Measurements from ENCODE around the gene SYT13. TPM values are rescaled to one million over a fixed set of nuclear protein-coding genes. Genes with fewer than 3 reads are reported as not detected.
A peak's percentile ranks its signal among the peaks of the same experiment; 100 is the strongest.

SYT13 gene
- total and polyA plus RNA-seq, 7 experiments from 2014 or later = not detected

DNA sequence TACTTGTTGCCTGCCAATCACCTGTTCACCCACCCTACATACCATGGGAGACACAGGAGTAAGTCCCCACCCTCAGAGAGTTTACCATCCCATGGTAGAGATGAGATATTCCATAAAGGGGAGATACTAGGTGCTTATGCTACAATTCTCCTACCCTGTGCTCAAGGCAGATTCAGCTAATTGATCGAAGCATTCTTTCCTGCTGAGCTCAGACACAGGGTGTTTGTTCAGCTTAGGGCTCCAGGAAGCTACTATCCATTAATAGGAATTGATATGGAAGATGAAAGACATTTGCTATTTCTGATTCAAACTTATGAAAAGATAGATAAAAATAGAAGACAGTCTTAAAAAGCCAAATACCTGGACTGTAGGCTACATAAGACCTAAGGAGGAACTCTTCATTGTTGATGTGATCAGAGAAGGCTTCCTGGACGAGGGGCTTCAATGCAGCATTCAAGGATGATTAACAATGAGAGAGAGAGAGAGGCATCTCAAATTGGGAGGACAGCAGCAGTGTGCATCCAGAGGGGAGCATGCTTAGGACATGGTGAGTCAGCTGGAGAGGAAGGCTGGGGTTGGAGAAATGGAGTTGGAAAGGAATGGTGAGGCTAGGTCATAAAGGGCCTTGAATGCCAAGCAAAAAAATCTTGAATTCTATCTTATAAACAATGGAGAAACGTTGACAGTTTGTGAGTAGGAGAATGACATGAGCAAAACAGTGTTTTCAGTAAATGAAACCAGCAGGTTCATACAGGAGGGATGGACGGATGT lies 15.0 kb downstream of the SYT13 start:
- no peaks in the 10 kb centered on the region for H3K36me3 ChIP-seq (ENCODE audit: control insufficient read depth in 2 of 3, insufficient read depth in 3 of 3, low read length in 3 of 3)
- H3K4me3 ChIP-seq (ENCODE audit: low read length) = no peak overlapping the region
- Mint-ChIP-seq H3K27ac (no peak overlapping the region), H3K36me3 (peaks cover 0 to 6% (median 0%) of the 10 kb centered on the region in 5 donors), H3K9me3 (peaks cover 0 to 6% (median 3%) of the 10 kb centered on the region in 11 donors), H3K4me1 (peaks cover 0 to 2% (median 0%) of the 10 kb centered on the region in 7 donors), H3K4me3 (no peak overlapping the region), H3K27me3 (peaks cover 26 to 68% (median 51%) of the 10 kb centered on the region in 5 donors)
- DNase-seq = no peak
- intact Hi-C loops (cut with micrococcal nuclease) = no loop called here
- H3K9me3 ChIP-seq (ENCODE audit: control insufficient read depth in 2 of 3, low read length in 3 of 3) = no peaks in the 10 kb centered on the region
- ATAC-seq = no peak
- CTCF ChIA-PET = no interaction called here
- H3K27ac ChIP-seq (ENCODE audit: low read depth, low read length) = no peak overlapping the region
- H3K27me3 ChIP-seq (ENCODE audit: control insufficient read depth in 2 of 2, insufficient read depth in 2 of 2, low read length in 2 of 2) = peaks cover 0 to 5% of the 10 kb centered on the region in 2 donors
- no peaks in the 10 kb centered on the region for H3K4me1 ChIP-seq (ENCODE audit: control insufficient read depth in 2 of 2, insufficient read depth in 2 of 2, low read length in 2 of 2)
- POLR2A ChIA-PET = no interaction called here

DNA sequence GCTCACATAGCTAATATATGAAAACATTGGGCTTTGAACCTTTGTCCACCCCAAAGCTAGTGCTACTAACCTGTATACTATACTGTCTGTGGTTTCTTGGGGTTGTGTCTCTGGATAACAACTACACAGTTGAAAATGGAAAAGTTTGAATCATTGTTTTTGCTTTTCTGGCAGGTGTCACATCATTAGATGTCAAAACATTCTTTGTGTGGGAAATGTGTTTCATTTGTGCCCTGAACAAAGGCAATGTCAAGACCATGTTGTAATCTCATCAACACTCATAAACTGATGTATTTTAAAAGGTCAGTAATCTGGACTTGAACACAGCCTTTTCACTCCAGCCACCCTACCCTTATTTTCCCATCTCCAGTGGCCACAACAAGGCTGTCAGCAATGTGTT lies 16.5 kb downstream of the SYT13 start:
- Histone ChIP-seq H3K4me1 (ENCODE audit: control insufficient read depth in 2 of 2, insufficient read depth in 2 of 2, low read length in 2 of 2) (no peaks in the 10 kb centered on the region), H3K4me3 (ENCODE audit: low read length) (no peak overlapping the region), H3K27ac (ENCODE audit: low read depth, low read length) (no peak overlapping the region), H3K9me3 (ENCODE audit: control insufficient read depth in 2 of 3, low read length in 3 of 3) (no peaks in the 10 kb centered on the region), H3K36me3 (ENCODE audit: control insufficient read depth in 2 of 3, insufficient read depth in 3 of 3, low read length in 3 of 3) (no peaks in the 10 kb centered on the region), H3K27me3 (ENCODE audit: control insufficient read depth in 2 of 2, insufficient read depth in 2 of 2, low read length in 2 of 2) (peaks cover 0 to 5% of the 10 kb centered on the region in 2 donors)
- POLR2A ChIA-PET = no interaction called here
- CTCF ChIA-PET = no interaction called here
- Mint-ChIP-seq H3K27ac (no peak overlapping the region), H3K27me3 (peaks cover 32 to 66% (median 51%) of the 10 kb centered on the region in 5 donors), H3K36me3 (peaks cover 0 to 6% (median 0%) of the 10 kb centered on the region in 5 donors), H3K4me3 (no peak overlapping the region), H3K9me3 (peaks cover 0 to 6% (median 2%) of the 10 kb centered on the region in 11 donors), H3K4me1 (no peaks in the 10 kb centered on the region)
- ATAC-seq (no peak), DNase-seq (no peak)
- intact Hi-C loops (cut with micrococcal nuclease) = no loop called here

DNA sequence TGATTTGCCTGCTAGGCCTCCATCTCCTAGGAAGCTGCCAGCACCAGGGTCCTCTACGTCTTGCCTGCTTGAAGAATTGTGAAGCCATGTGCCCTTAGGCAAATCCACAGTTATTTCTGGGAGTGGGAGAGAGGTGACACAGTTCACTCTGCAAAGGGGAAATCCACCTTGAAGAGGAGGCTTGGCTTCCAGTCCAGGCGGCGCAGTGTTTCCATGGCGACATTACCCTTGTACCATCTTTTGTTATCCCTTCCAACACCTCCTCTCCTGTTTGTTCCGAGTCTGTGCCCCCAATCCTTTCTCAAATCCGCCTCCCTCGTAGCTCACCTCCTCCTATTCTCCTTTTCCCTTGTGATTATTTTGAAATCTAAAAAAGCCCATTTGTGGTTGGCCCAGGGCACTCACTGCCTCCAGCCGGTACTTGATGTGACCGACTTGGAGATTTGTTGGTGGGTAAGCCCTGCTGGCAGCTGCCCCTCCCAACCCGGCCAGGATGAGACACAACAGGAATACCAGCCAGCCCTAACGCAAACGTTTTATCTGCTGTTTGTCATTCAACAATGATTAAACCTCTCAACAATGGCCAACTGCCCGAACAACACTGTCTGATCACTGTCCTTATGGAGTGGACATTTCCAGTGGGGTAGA lies 18.4 kb downstream of the SYT13 start:
- intact Hi-C loops (cut with micrococcal nuclease) = no loop called here
- Mint-ChIP-seq H3K27ac (no peak overlapping the region), H3K9me3 (peaks cover 0 to 6% (median 2%) of the 10 kb centered on the region in 11 donors), H3K36me3 (peaks cover 0 to 6% (median 0%) of the 10 kb centered on the region in 5 donors), H3K27me3 (peaks cover 28 to 61% (median 47%) of the 10 kb centered on the region in 5 donors), H3K4me3 (no peak overlapping the region), H3K4me1 (no peaks in the 10 kb centered on the region)
- Histone ChIP-seq H3K4me3 (ENCODE audit: low read length) (no peak overlapping the region), H3K27ac (ENCODE audit: low read depth, low read length) (no peak overlapping the region), H3K27me3 (ENCODE audit: control insufficient read depth in 2 of 2, insufficient read depth in 2 of 2, low read length in 2 of 2) (peaks cover 0 to 5% of the 10 kb centered on the region in 2 donors), H3K4me1 (ENCODE audit: control insufficient read depth in 2 of 2, insufficient read depth in 2 of 2, low read length in 2 of 2) (no peaks in the 10 kb centered on the region), H3K36me3 (ENCODE audit: control insufficient read depth in 2 of 3, insufficient read depth in 3 of 3, low read length in 3 of 3) (no peaks in the 10 kb centered on the region), H3K9me3 (ENCODE audit: control insufficient read depth in 2 of 3, low read length in 3 of 3) (no peaks in the 10 kb centered on the region)
- ChIA-PET POLR2A (no interaction called here), CTCF (interaction anchor here (0.6 kb wide), 1 partner anchor 10 kb away, joined by 4 read pairs; no protein-coding TSS in a partner anchor)
- DNase-seq (no peak), ATAC-seq (no peak)

DNA sequence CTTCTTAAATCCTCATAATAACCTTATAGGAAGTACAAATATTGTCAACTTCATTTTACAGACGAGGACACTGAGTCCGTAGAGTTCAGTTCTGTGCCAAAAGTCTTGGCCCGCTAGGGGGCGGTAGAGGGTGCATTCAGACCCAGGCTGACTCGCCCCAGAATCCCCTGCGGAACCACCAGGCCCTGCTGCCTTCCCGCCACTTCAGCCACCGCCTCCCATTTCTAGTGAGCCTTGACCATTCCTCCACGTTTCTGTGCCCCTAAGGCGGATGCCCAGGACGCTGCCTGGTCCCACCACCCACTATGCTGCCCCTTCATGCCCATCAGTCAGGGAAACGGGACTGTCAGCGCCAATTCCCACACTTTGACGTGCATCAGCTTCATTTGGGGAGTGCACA lies 19.1 kb downstream of the SYT13 start:
- intact Hi-C loops (cut with micrococcal nuclease) = no loop called here
- Mint-ChIP-seq H3K27me3 (peaks cover 26 to 57% (median 48%) of the 10 kb centered on the region in 5 donors), H3K4me3 (no peak overlapping the region), H3K9me3 (peaks cover 0 to 6% (median 2%) of the 10 kb centered on the region in 11 donors), H3K4me1 (no peaks in the 10 kb centered on the region), H3K36me3 (peaks cover 0 to 6% (median 0%) of the 10 kb centered on the region in 5 donors), H3K27ac (no peak overlapping the region)
- no peaks in the 10 kb centered on the region for H3K9me3 ChIP-seq (ENCODE audit: control insufficient read depth in 2 of 3, low read length in 3 of 3)
- ATAC-seq (no peak), DNase-seq (peak in 1 of 9 donors; percentile 24)
- peaks cover 0 to 5% of the 10 kb centered on the region in 2 donors for H3K27me3 ChIP-seq (ENCODE audit: control insufficient read depth in 2 of 2, insufficient read depth in 2 of 2, low read length in 2 of 2)
- CTCF ChIA-PET = interaction anchor here (0.6 kb wide), 1 partner anchor 11 kb away, joined by 4 read pairs; no protein-coding TSS in a partner anchor
- POLR2A ChIA-PET = no interaction called here
- H3K4me1 ChIP-seq (ENCODE audit: control insufficient read depth in 2 of 2, insufficient read depth in 2 of 2, low read length in 2 of 2) = no peaks in the 10 kb centered on the region
- no peak overlapping the region for H3K4me3 ChIP-seq (ENCODE audit: low read length)
- no peaks in the 10 kb centered on the region for H3K36me3 ChIP-seq (ENCODE audit: control insufficient read depth in 2 of 3, insufficient read depth in 3 of 3, low read length in 3 of 3)
- H3K27ac ChIP-seq (ENCODE audit: low read depth, low read length) = no peak overlapping the region

DNA sequence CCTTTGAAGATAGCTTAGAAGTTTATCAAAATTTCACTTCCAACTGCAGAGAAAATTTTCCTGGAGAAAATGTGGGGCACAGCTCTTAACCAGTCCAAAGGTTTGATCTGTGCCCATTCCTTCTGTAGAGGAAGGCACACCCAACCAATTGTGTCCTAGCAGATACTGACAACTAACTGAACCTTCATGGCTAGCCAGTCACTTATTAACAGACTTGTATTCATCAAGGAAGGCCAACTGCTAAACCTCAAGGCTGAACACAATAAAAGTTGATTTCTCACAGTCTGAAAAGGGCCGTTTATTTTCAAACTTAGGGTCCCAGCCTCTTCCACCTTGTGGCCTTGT lies 19.5 kb downstream of the SYT13 start:
- Mint-ChIP-seq H3K27me3 (peaks cover 24 to 55% (median 45%) of the 10 kb centered on the region in 5 donors), H3K4me1 (no peaks in the 10 kb centered on the region), H3K9me3 (peaks cover 0 to 6% (median 2%) of the 10 kb centered on the region in 11 donors), H3K36me3 (peaks cover 0 to 6% (median 0%) of the 10 kb centered on the region in 5 donors), H3K27ac (no peak overlapping the region), H3K4me3 (no peak overlapping the region)
- Histone ChIP-seq H3K4me3 (ENCODE audit: low read length) (no peak overlapping the region), H3K27me3 (ENCODE audit: control insufficient read depth in 2 of 2, insufficient read depth in 2 of 2, low read length in 2 of 2) (peaks cover 0 to 5% of the 10 kb centered on the region in 2 donors), H3K4me1 (ENCODE audit: control insufficient read depth in 2 of 2, insufficient read depth in 2 of 2, low read length in 2 of 2) (no peaks in the 10 kb centered on the region), H3K27ac (ENCODE audit: low read depth, low read length) (no peak overlapping the region), H3K36me3 (ENCODE audit: control insufficient read depth in 2 of 3, insufficient read depth in 3 of 3, low read length in 3 of 3) (no peaks in the 10 kb centered on the region), H3K9me3 (ENCODE audit: control insufficient read depth in 2 of 3, low read length in 3 of 3) (no peaks in the 10 kb centered on the region)
- intact Hi-C loops (cut with micrococcal nuclease) = no loop called here
- DNase-seq = no peak
- ChIA-PET CTCF (no interaction called here), POLR2A (no interaction called here)
- no peak for ATAC-seq

DNA sequence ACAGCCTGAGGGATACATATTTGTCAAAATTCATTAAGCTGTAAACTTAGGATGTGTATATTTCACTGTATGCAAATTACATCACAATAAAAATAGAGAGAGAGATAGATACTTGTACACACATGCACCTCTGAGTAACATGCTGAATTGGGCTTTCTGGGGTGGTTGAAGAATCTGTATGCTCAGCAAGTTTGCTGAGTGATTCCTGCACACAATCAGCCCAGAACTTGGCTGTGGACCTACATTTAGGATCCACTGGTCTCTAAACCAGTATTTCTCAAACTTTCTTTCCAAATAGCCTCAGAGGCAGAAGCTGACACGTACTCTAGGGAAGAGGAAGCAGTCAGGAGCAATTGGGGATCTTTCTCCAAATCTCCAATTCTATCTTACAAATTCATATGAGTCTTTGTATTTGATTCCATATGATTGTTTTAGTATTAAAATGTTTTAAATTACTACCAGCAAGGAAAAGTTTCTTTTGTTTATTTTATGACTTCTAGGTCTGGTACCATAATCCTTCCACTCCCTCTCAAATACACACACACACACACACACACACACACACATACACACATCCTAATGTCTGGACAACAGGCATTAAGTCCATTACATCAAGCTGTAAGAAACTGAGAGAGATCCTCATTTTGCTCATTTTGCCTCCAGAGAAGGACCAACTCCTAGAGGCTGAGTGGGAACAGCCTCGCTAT lies 20.0 kb downstream of the SYT13 start:
- Histone ChIP-seq H3K36me3 (ENCODE audit: control insufficient read depth in 2 of 3, insufficient read depth in 3 of 3, low read length in 3 of 3) (no peaks in the 10 kb centered on the region), H3K27ac (ENCODE audit: low read depth, low read length) (no peak overlapping the region), H3K4me3 (ENCODE audit: low read length) (no peak overlapping the region), H3K27me3 (ENCODE audit: control insufficient read depth in 2 of 2, insufficient read depth in 2 of 2, low read length in 2 of 2) (peaks cover 0 to 5% of the 10 kb centered on the region in 2 donors), H3K9me3 (ENCODE audit: control insufficient read depth in 2 of 3, low read length in 3 of 3) (no peaks in the 10 kb centered on the region), H3K4me1 (ENCODE audit: control insufficient read depth in 2 of 2, insufficient read depth in 2 of 2, low read length in 2 of 2) (no peaks in the 10 kb centered on the region)
- DNase-seq (no peak), ATAC-seq (no peak)
- CTCF ChIA-PET = no interaction called here
- POLR2A ChIA-PET = no interaction called here
- peaks cover 22 to 51% (median 45%) of the 10 kb centered on the region in 5 donors for H3K27me3 Mint-ChIP-seq
- peaks cover 0 to under 1% (median 0%) of the 10 kb centered on the region in 11 donors for H3K9me3 Mint-ChIP-seq
- no peaks in the 10 kb centered on the region for H3K4me1 Mint-ChIP-seq
- intact Hi-C loops (cut with micrococcal nuclease) = no loop called here
- peaks cover 0 to under 1% (median 0%) of the 10 kb centered on the region in 5 donors for H3K36me3 Mint-ChIP-seq
- no peak overlapping the region for H3K27ac Mint-ChIP-seq
- H3K4me3 Mint-ChIP-seq = no peak overlapping the region

Data from naive thymus-derived CD4-positive, alpha-beta T cell (primary cell).